Right atrium auricular region (tissue), 2 donors: Measurements from ENCODE around the gene FAM222A. TPM values are rescaled to one million over a fixed set of nuclear protein-coding genes. Genes with fewer than 3 reads are reported as not detected.

ENCODE experiments used
- DNase-seq: peaks from one replicate; pipeline ENCODE4 v3.0.0-alpha.2; 2019; ENCODE audit warnings: low spot score
- H3K27ac ChIP-seq, 2 donors: fragments of 200-600 bp; sonication (generic); 1 replicate in 1 of 2; 2 replicates in 1 of 2; pipeline ENCODE4 v1.5.1; 2016 to 2019
- H3K27me3 ChIP-seq, 2 donors: fragments of 200-600 bp; sonication (generic); one replicate each; pipeline versions ENCODE4 v1.5.1 to v1.6.0; 2017 to 2019
- H3K36me3 ChIP-seq: fragments of 200-600 bp; sonication (generic); one replicate; pipeline ENCODE4 v1.5.1; 2016
- H3K4me1 ChIP-seq, 2 donors: fragments of 200-600 bp; sonication (generic); one replicate each; pipeline versions ENCODE4 v1.5.1 to v1.6.0; 2017 to 2019
- H3K4me3 ChIP-seq, 2 donors: fragments of 200-600 bp; sonication (generic); 1 replicate in 1 of 2; 2 replicates in 1 of 2; pipeline ENCODE4 v1.5.1; 2017 to 2019; ENCODE audit warnings: mild to moderate bottlenecking in 1 of 2, moderate library complexity in 1 of 2
- H3K9me3 ChIP-seq, 2 donors: fragments of 200-600 bp; sonication (generic); one replicate each; pipeline ENCODE4 v1.5.1; 2019
- CTCF ChIP-seq, 2 donors: fragments of 200-600 bp; sonication (generic); IDR thresholded peaks; one replicate each; pipeline ENCODE4 v1.5.1; 2019; ENCODE audit warnings: antibody characterized with exemption in 2 of 2
- total RNA-seq, 2 donors: library from RNA; depleted of rRNA; stranded (reverse); fragments of >200 nt; gene quantifications; one replicate each; pipeline ENCODE4 v1.1.0, GENCODE V29; 2016

Gene FAM222A
- total RNA-seq, 2 donors from 2014 or later = 23.6 to 32.4 TPM

- Histone ChIP-seq H3K36me3 (no peaks in the 10 kb centered on the region), H3K4me3 (no peak overlapping the region)
- no peak for TF ChIP-seq CTCF (IDR thresholded peaks at IDR 0.05)
Observed at GRCh38 chr12:109695416-109695815, 18.2 kb upstream of the FAM222A start.

GRCh38 chr12:109695961-109696461, 17.6 kb upstream of the FAM222A start:
- no peaks in the 10 kb centered on the region for H3K4me1 ChIP-seq
- H3K27ac ChIP-seq = no peak overlapping the region
- H3K27me3 ChIP-seq = no peaks in the 10 kb centered on the region
- no peak for DNase-seq
- no peak overlapping the region for H3K4me3 ChIP-seq
- H3K9me3 ChIP-seq = no peaks in the 10 kb centered on the region
- H3K36me3 ChIP-seq = no peaks in the 10 kb centered on the region
- no peak for TF ChIP-seq CTCF (IDR thresholded peaks at IDR 0.05)

More at GRCh38 chr12:109695416-109695815, 18.2 kb upstream of the FAM222A start:
- Histone ChIP-seq H3K27me3 (no peaks in the 10 kb centered on the region), H3K4me1 (no peaks in the 10 kb centered on the region), H3K9me3 (no peaks in the 10 kb centered on the region), H3K27ac (no peak overlapping the region)
- DNase-seq = no peak

GRCh38 chr12:109696485-109697269, 16.9 kb upstream of the FAM222A start:
- no peaks in the 10 kb centered on the region for H3K4me1 ChIP-seq
- no peak for DNase-seq
- H3K9me3 ChIP-seq = no peaks in the 10 kb centered on the region
- no peaks in the 10 kb centered on the region for H3K27me3 ChIP-seq
- H3K27ac ChIP-seq = no peak overlapping the region
- H3K4me3 ChIP-seq = no peak overlapping the region
- H3K36me3 ChIP-seq = no peaks in the 10 kb centered on the region
- TF ChIP-seq CTCF (IDR thresholded peaks at IDR 0.05) = no peak

GRCh38 chr12:109697270-109697553, 16.4 kb upstream of the FAM222A start:
- no peaks in the 10 kb centered on the region for H3K9me3 ChIP-seq
- H3K27me3 ChIP-seq = no peaks in the 10 kb centered on the region
- no peak for TF ChIP-seq CTCF (IDR thresholded peaks at IDR 0.05)
- no peaks in the 10 kb centered on the region for H3K36me3 ChIP-seq
- no peak overlapping the region for H3K4me3 ChIP-seq
- no peak overlapping the region for H3K27ac ChIP-seq
- DNase-seq = no peak
- no peaks in the 10 kb centered on the region for H3K4me1 ChIP-seq

- Histone ChIP-seq H3K27ac (no peak overlapping the region), H3K4me1 (no peaks in the 10 kb centered on the region), H3K9me3 (no peaks in the 10 kb centered on the region), H3K27me3 (no peaks in the 10 kb centered on the region), H3K36me3 (no peaks in the 10 kb centered on the region), H3K4me3 (no peak overlapping the region)
- TF ChIP-seq CTCF (IDR thresholded peaks at IDR 0.05) = no peak
- DNase-seq = no peak
Observed at GRCh38 chr12:109697877-109698468, 15.7 kb upstream of the FAM222A start.
